Activated CD8-positive, alpha-beta T cell treated with anti-CD3 and anti-CD28 coated beads for 36 hours (primary cell): ENCODE measurements around the gene ARHGEF33. TPM values are rescaled to one million over a fixed set of nuclear protein-coding genes. Genes with fewer than 3 reads are reported as not detected.

ENCODE experiments used
- ATAC-seq: fragments of 200-7000 bp; cut with Tn5 transposase; one replicate; pipeline ENCODE4 v1.10.0; 2021; ENCODE audit warnings: mild to moderate bottlenecking, moderate library complexity
- CTCF ChIA-PET: fragments of 350-600 bp; sonication (Branson Sonifier 250); formaldehyde crosslinking; loops from one replicate; lab custom pipeline; 2021; ENCODE audit warnings: antibody characterized with exemption; lab: Charles Lee
- POLR2A ChIA-PET: fragments of 350-600 bp; sonication (Branson Sonifier 250); formaldehyde crosslinking; loops from one replicate; lab custom pipeline; 2021; ENCODE audit warnings: antibody characterized with exemption; lab: Charles Lee
- DNase-seq: peaks from one replicate; pipeline ENCODE4 v3.0.0-alpha.2; 2020
- H3K27ac Mint-ChIP-seq: one replicate; pipeline ENCODE4 v1.8.0; 2021; ENCODE audit warnings: mild to moderate bottlenecking, mixed read lengths
- H3K27me3 Mint-ChIP-seq: one replicate; pipeline ENCODE4 v1.8.0; 2021; ENCODE audit warnings: mixed read lengths
- H3K36me3 Mint-ChIP-seq: one replicate; pipeline ENCODE4 v1.8.0; 2021; ENCODE audit warnings: low read depth, mixed read lengths
- H3K4me1 Mint-ChIP-seq: one replicate; pipeline ENCODE4 v1.8.0; 2021; ENCODE audit warnings: low read depth, mixed read lengths
- H3K4me3 Mint-ChIP-seq: one replicate; pipeline ENCODE4 v1.8.0; 2021; ENCODE audit warnings: mild to moderate bottlenecking, moderate library complexity, mixed read lengths
- H3K9me3 Mint-ChIP-seq: one replicate; pipeline ENCODE4 v1.8.0; 2021; ENCODE audit warnings: mixed read lengths
- intact Hi-C: fragments of 100-400 bp; cut with micrococcal nuclease; formaldehyde crosslinking; loops from one replicate; pipeline ENCODE4 v1.10.0; 2022
- total RNA-seq, 2 experiments: library from RNA; stranded (reverse); gene quantifications; one replicate each; pipeline ENCODE4 v1.2.3, GENCODE V29; 2021
- TF ChIP-seq, protein P1 (sequence below): fragments of 200-600 bp; IDR thresholded peaks from one replicate; pipeline ENCODE4 v1.8.0; 2022; ENCODE audit warnings: antibody characterized with exemption, mild to moderate bottlenecking

The ARHGEF33 gene
- total RNA-seq, 2 experiments from 2014 or later: not detected

DNA sequence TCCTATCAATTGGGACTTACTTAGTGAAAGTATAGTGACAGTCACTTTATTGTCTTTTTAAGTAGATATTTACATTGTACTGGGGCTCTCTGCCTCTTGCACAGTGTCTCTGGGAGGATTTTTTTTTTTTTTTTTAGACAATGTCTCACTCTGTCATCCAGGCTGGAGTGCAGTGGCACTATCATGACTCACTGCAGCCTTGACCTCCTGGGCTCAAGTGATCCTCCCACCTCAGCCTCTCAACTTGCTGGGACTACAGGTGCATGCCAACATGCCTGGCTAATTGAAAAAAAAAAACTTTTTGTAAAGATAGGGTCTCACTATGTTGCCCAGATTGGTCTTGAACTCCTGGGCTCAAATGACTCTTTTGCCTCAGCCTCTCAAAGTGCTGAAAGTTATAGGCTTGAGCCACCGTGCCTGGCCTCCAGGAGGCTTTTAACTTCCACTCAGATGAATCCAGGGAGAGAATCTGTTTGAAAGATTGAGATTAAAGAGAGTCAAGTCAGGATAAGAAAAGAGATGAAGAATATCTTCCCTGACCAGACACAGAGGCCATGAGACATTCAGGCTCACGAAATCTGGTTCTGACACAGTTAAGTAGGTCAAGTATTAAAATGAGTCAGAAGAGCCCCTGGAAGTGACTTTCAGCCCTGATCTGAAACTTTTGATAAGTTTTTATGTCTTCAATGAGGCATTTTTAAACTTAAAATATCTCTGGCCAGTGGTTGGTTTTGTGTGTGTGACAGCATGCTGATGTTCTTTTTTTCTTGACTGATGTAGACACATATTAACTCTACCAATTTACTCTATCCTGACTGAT lies 18.3 kb downstream of the ARHGEF33 start:
- intact Hi-C loops: no loop called here
- H3K27me3 Mint-ChIP-seq: no peaks in the 10 kb centered on the region
- DNase-seq (peak; percentile 26), ATAC-seq (peak; percentile 86)
- no peaks in the 10 kb centered on the region for H3K9me3 Mint-ChIP-seq
- H3K36me3 Mint-ChIP-seq: no peaks in the 10 kb centered on the region
- ChIA-PET POLR2A (interaction anchor here (0.5 to 0.6 kb wide), 2 partner anchors 157 to 318 kb away, joined by 3 read pairs; partner anchors contain the start of gene SRSF7), CTCF (interaction anchor here (0.8 kb wide), 1 partner anchor 40 kb away, joined by 3 read pairs; no protein-coding TSS in a partner anchor)
- peak overlapping the region; percentile 50 for H3K27ac Mint-ChIP-seq
- no peak overlapping the region for H3K4me3 Mint-ChIP-seq
- H3K4me1 Mint-ChIP-seq: peaks cover 9% of the 10 kb centered on the region
- TF ChIP-seq, protein P1, sequence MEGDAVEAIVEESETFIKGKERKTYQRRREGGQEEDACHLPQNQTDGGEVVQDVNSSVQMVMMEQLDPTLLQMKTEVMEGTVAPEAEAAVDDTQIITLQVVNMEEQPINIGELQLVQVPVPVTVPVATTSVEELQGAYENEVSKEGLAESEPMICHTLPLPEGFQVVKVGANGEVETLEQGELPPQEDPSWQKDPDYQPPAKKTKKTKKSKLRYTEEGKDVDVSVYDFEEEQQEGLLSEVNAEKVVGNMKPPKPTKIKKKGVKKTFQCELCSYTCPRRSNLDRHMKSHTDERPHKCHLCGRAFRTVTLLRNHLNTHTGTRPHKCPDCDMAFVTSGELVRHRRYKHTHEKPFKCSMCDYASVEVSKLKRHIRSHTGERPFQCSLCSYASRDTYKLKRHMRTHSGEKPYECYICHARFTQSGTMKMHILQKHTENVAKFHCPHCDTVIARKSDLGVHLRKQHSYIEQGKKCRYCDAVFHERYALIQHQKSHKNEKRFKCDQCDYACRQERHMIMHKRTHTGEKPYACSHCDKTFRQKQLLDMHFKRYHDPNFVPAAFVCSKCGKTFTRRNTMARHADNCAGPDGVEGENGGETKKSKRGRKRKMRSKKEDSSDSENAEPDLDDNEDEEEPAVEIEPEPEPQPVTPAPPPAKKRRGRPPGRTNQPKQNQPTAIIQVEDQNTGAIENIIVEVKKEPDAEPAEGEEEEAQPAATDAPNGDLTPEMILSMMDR: no peak

DNA sequence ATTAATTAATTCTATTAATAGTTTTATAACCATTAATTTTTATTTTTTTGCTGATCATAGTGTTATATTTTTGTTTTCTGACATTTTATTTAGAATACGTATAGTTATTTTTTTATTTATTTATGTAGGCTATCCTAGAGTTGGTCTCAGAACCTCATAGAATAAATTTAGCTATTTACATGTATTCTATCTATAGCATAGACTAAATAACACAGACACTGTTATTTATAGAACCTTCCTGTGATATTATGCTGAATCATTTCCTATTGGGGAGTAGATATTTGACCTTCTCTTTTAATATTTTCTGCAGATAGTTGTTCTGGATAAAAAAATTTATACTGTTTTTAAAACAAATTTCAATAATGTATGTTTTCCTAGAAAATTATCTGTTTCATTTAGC lies 20.2 kb downstream of the ARHGEF33 start:
- DNase-seq (no peak), ATAC-seq (no peak)
- intact Hi-C loops: no loop called here
- no peak overlapping the region for H3K27ac Mint-ChIP-seq
- H3K27me3 Mint-ChIP-seq: no peaks in the 10 kb centered on the region
- H3K4me3 Mint-ChIP-seq: no peak overlapping the region
- no peaks in the 10 kb centered on the region for H3K36me3 Mint-ChIP-seq
- TF ChIP-seq, protein P1: no peak
- CTCF ChIA-PET: no interaction called here
- H3K9me3 Mint-ChIP-seq: no peaks in the 10 kb centered on the region
- POLR2A ChIA-PET: interaction anchor here (1.0 kb wide), 1 partner anchor 50 kb away, joined by 3 read pairs; no protein-coding TSS in a partner anchor
- H3K4me1 Mint-ChIP-seq: peaks cover 9% of the 10 kb centered on the region

DNA sequence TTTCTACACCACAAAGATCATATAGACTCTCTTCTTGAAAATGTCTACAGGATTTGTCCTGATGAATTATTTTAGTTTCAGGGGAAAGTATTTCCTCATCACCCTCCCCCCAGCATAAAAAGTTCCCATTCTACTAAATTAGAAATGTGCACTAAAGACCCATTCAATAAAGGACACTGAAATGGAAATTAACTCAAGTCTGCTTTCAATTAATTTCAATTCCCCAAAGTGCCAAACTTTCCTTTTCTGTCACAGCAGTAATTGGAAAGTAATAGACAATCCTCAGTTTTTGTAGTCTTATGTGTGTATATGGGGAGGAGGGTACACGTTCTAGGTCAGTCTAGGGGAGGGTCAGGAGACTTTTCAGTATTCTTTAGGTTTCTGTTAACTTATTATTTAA lies 21.5 kb downstream of the ARHGEF33 start:
- Mint-ChIP-seq H3K9me3 (no peaks in the 10 kb centered on the region), H3K27ac (no peak overlapping the region), H3K4me3 (no peak overlapping the region), H3K4me1 (peaks cover 9% of the 10 kb centered on the region), H3K27me3 (no peaks in the 10 kb centered on the region), H3K36me3 (no peaks in the 10 kb centered on the region)
- intact Hi-C loops: no loop called here
- DNase-seq (no peak), ATAC-seq (no peak)
- POLR2A ChIA-PET: no interaction called here
- CTCF ChIA-PET: no interaction called here
- TF ChIP-seq, protein P1: no peak

- DNase-seq: no peak
- Mint-ChIP-seq H3K36me3 (no peaks in the 10 kb centered on the region), H3K4me1 (peaks cover 8% of the 10 kb centered on the region), H3K9me3 (no peaks in the 10 kb centered on the region), H3K27me3 (no peaks in the 10 kb centered on the region), H3K27ac (no peak overlapping the region), H3K4me3 (no peak overlapping the region)
- ChIA-PET POLR2A (no interaction called here), CTCF (interaction anchor here (1.3 kb wide), 2 partner anchors 10 to 35 kb away, joined by 3 read pairs; no protein-coding TSS in a partner anchor)
- ATAC-seq: no peak
- intact Hi-C loops: no loop called here
- TF ChIP-seq, protein P1: no peak
Measured at GRCh38 chr2:38912619-38913018, 22.9 kb downstream of the ARHGEF33 start.

DNA sequence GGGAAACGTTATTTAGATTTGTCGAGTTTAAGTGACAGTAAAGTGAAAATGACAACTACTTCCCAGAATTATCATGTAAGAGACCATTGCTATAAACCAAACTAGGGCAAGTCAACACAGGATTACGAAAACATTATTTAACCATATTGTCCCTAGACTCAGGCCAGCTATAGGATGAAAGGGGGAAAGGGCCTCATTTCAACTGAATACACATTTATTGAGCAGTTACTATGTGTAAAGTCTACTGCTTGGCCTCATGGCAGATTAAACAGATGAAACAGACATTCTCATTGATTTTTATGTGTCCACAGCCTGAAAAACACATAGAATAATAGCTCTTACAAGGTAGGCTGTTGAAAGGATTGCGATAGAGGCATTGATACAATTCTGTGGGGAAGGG lies 32.7 kb downstream of the ARHGEF33 start:
- ChIA-PET CTCF (interaction anchor here (1.5 to 1.6 kb wide), 2 partner anchors 25 to 307 kb away, joined by 3 to 6 read pairs; no protein-coding TSS in a partner anchor), POLR2A (no interaction called here)
- no peaks in the 10 kb centered on the region for H3K36me3 Mint-ChIP-seq
- no peaks in the 10 kb centered on the region for H3K4me1 Mint-ChIP-seq
- H3K4me3 Mint-ChIP-seq: no peak overlapping the region
- no peak for DNase-seq
- TF ChIP-seq, protein P1: no peak
- intact Hi-C loops: no loop called here
- no peaks in the 10 kb centered on the region for H3K9me3 Mint-ChIP-seq
- no peaks in the 10 kb centered on the region for H3K27me3 Mint-ChIP-seq
- no peak for ATAC-seq
- H3K27ac Mint-ChIP-seq: no peak overlapping the region
